ENCODE data around the gene S100B.
"Not testable (repeated sequence)": the region's sequence is repeated elsewhere in the genome, so short reads cannot be mapped to it uniquely, and the experiment has no call there.

S100B gene

GRCh38 chr21:46598581-46599572 lies 6.0 kb downstream of the S100B start:
- no peak for DNase-seq

GRCh38 chr21:46597896-46598343 lies 7.0 kb downstream of the S100B start:
- DNase-seq = no peak

GRCh38 chr21:46597031-46597430 lies 7.9 kb downstream of the S100B start:
- no peak for DNase-seq

- no peak for DNase-seq
Measured at GRCh38 chr21:46596201-46596600, 8.7 kb downstream of the S100B start.

- no peak for DNase-seq
Measured at GRCh38 chr21:46594276-46594675, 10.6 kb downstream of the S100B start.

- no peak for DNase-seq
Measured at GRCh38 chr21:46585191-46585953, 19.5 kb downstream of the S100B start.

- no peak for DNase-seq
Measured at GRCh38 chr21:46581780-46582307, 23.0 kb downstream of the S100B start.

- DNase-seq = not testable (repeated sequence)
Measured at GRCh38 chr21:46579394-46579793, 25.5 kb downstream of the S100B start.

GRCh38 chr21:46577786-46578185 lies 27.1 kb downstream of the S100B start:
- DNase-seq = not testable (repeated sequence)

- no peak for DNase-seq
Measured at GRCh38 chr21:46572850-46573249, 32.0 kb downstream of the S100B start.

GRCh38 chr21:46570631-46571030 lies 34.3 kb downstream of the S100B start:
- DNase-seq = no peak

GRCh38 chr21:46570119-46570518 lies 34.8 kb downstream of the S100B start:
- DNase-seq = no peak

GRCh38 chr21:46569081-46569480 lies 35.8 kb downstream of the S100B start:
- no peak for DNase-seq

GRCh38 chr21:46568562-46568961 lies 36.3 kb downstream of the S100B start:
- no peak for DNase-seq

- DNase-seq = no peak
Measured at GRCh38 chr21:46567348-46567747, 37.5 kb downstream of the S100B start.

- DNase-seq = no peak
Measured at GRCh38 chr21:46564391-46564790, 40.5 kb downstream of the S100B start.

- no peak for DNase-seq
Measured at GRCh38 chr21:46562964-46563607, 41.8 kb downstream of the S100B start.

- DNase-seq = no peak
Measured at GRCh38 chr21:46562472-46562871, 42.4 kb downstream of the S100B start.

- DNase-seq = no peak
Measured at GRCh38 chr21:46561445-46562090, 43.3 kb downstream of the S100B start.

GRCh38 chr21:46560568-46561444 lies 44.1 kb downstream of the S100B start:
- DNase-seq = no peak

GRCh38 chr21:46559291-46559983 lies 45.4 kb downstream of the S100B start:
- DNase-seq = peak; percentile 64

Measured in activated CD8-positive, alpha-beta memory T cell treated with anti-CD3 and anti-CD28 coated beads, Interleukin-2, amount 50 U/mL, for 4 hours (primary cell).